HG03045 (cell line): Measurements from ENCODE around the gene ZNF775.

Experiments
- ATAC-seq: cut with Tn5 transposase; IDR thresholded peaks from one replicate; pipeline ENCODE4 v1.9.1; 2021; ENCODE audit warnings: mild to moderate bottlenecking, moderate library complexity; ENCODE audit not compliant: unreplicated experiment

ZNF775 gene

GRCh38 chr7:150400008-150400787 lies 21.1 kb downstream of the ZNF775 start:
- ATAC-seq, result no peak

- ATAC-seq, result no peak
Observed at GRCh38 chr7:150400788-150401423, 21.8 kb downstream of the ZNF775 start.

- no peak for ATAC-seq
Observed at GRCh38 chr7:150401424-150401790, 22.3 kb downstream of the ZNF775 start.

- no peak for ATAC-seq
Observed at GRCh38 chr7:150401861-150402631, 22.9 kb downstream of the ZNF775 start.

- ATAC-seq, result no peak
Observed at GRCh38 chr7:150402671-150403321, 23.7 kb downstream of the ZNF775 start.

- no peak for ATAC-seq
Observed at GRCh38 chr7:150403376-150404171, 24.4 kb downstream of the ZNF775 start.

- no peak for ATAC-seq
Observed at GRCh38 chr7:150404172-150404804, 25.2 kb downstream of the ZNF775 start.

GRCh38 chr7:150404805-150405583 lies 25.9 kb downstream of the ZNF775 start:
- ATAC-seq, result peak; percentile 54

GRCh38 chr7:150405584-150406311 lies 26.6 kb downstream of the ZNF775 start:
- ATAC-seq, result no peak

- no peak for ATAC-seq
Observed at GRCh38 chr7:150406312-150406566, 27.1 kb downstream of the ZNF775 start.

- peak; percentile 53 for ATAC-seq
Observed at GRCh38 chr7:150406567-150407421, 27.7 kb downstream of the ZNF775 start.

GRCh38 chr7:150407588-150408392 lies 28.7 kb downstream of the ZNF775 start:
- ATAC-seq, result no peak

GRCh38 chr7:150408393-150409299 lies 29.5 kb downstream of the ZNF775 start:
- ATAC-seq, result no peak

GRCh38 chr7:150409300-150410030 lies 30.3 kb downstream of the ZNF775 start:
- ATAC-seq, result no peak

- no peak for ATAC-seq
Observed at GRCh38 chr7:150410131-150410530, 31.0 kb downstream of the ZNF775 start.
